Measurements from ENCODE around the gene CST9.
A peak's percentile ranks its signal among the peaks of the same experiment; 100 is the strongest.
"Not testable (repeated sequence)": the region's sequence is repeated elsewhere in the genome, so short reads cannot be mapped to it uniquely, and the experiment has no call there.

Gene CST9

GRCh38 chr20:23622401-23622800, 16.7 kb upstream of the CST9 start:
- not testable (repeated sequence) for DNase-seq

- not testable (repeated sequence) for DNase-seq
These were observed 15.1 kb upstream of the CST9 start for GRCh38 chr20:23620670-23621386.

DNA sequence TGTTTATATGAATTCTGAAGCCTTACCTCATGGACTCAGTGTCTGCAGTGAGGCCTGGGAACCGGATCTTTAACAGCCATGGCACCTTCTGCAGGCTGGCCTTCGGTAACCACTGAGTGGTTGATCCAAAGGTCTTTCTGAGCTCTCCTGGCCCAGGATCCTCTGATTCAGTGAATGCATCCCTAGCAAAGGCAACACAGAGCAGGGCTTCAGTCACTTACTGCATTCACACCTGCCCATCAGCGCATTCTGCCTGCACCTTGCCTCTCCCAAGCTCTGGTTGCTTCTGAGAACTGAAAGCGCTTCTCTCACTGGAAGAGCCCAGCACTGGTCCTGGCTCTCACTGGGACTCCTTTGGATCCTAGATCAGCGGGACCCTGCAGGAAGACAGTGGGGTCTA, 8.4 kb upstream of the CST9 start:
- DNase-seq = no peak

GRCh38 chr20:23613676-23614075, 8.0 kb upstream of the CST9 start:
- DNase-seq = no peak

DNA sequence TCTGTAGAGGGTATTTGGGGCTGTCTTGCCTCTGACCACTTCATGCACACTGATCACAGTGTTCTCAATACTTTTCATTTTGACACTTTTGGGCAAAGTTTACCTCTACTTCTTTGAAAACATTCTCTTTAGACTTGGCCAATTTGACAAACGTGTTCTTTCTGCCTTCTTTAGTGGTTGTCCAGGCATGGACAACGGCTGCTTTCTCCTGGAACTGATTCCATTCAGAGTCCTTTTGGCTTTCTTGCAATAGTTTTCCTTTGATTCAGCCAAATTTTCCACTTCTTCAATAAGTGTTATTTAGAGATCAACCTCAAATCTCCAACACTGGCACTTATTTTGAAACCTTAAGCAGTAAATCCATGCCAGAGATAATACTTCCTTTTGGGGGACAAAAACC, 6.7 kb upstream of the CST9 start:
- no peak for DNase-seq

- no peak for DNase-seq
These were observed 3.9 kb upstream of the CST9 start for GRCh38 chr20:23609486-23610109.

- no peak for DNase-seq
These were observed 2.6 kb upstream of the CST9 start for GRCh38 chr20:23608251-23608846.

- DNase-seq = no peak
These were observed 2.0 kb upstream of the CST9 start for GRCh38 chr20:23607497-23608245.

- peak; percentile 82 for DNase-seq
These were observed 934 bp upstream of the CST9 start for GRCh38 chr20:23606652-23607049.

GRCh38 chr20:23604306-23604705, 1.4 kb downstream of the CST9 start:
- no peak for DNase-seq

- no peak for DNase-seq
These were observed 2.4 kb downstream of the CST9 start for GRCh38 chr20:23603321-23603720.

- DNase-seq = no peak
These were observed 3.0 kb downstream of the CST9 start for GRCh38 chr20:23602699-23603098.

- DNase-seq = no peak
These were observed 3.5 kb downstream of the CST9 start for GRCh38 chr20:23602241-23602640.

- DNase-seq = no peak
These were observed 4.0 kb downstream of the CST9 start for GRCh38 chr20:23601715-23602114.

DNA sequence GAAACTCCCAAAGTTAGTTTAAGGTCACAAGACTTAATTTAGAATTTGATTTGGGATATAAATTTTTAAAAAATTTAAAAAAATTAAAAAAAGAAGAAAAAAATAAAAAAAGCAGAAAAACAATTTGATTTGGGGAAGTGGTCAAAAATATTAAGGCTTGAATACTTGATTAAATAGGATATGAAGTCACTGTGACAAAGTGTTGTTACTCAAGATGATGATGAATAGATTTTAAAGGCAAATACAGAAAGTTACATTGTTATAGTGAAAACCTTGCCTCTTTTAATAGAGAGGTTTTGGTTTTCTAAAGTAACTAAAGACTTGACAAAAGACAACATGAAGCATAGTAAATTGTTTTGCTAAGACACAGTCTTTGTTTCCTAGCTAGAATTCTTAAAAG, 7.2 kb downstream of the CST9 start:
- DNase-seq = no peak

GRCh38 chr20:23596579-23597250, 9.0 kb downstream of the CST9 start:
- DNase-seq = no peak

DNA sequence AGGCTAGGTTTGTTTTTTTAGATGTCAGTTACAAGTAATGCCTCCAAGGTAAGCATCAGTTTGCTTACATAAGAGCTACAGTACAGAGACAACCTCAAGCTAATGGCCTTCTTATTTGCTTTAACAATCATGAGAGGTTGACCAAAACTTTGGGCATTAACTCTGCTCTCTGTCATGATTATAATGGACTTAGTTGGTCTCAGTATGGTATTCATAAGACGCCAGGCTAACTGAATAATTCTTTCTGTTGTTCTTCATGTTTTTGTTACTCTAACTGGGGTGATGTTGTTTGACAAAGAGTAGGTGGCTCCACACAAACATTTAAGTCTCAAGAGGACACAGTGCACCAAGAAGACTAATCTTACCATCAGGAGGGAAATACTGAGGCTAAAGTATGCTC, 9.8 kb downstream of the CST9 start:
- DNase-seq = no peak

GRCh38 chr20:23588434-23589403, 17.0 kb downstream of the CST9 start:
- no peak for DNase-seq

- no peak for DNase-seq
These were observed 18.1 kb downstream of the CST9 start for GRCh38 chr20:23587631-23588030.

DNA sequence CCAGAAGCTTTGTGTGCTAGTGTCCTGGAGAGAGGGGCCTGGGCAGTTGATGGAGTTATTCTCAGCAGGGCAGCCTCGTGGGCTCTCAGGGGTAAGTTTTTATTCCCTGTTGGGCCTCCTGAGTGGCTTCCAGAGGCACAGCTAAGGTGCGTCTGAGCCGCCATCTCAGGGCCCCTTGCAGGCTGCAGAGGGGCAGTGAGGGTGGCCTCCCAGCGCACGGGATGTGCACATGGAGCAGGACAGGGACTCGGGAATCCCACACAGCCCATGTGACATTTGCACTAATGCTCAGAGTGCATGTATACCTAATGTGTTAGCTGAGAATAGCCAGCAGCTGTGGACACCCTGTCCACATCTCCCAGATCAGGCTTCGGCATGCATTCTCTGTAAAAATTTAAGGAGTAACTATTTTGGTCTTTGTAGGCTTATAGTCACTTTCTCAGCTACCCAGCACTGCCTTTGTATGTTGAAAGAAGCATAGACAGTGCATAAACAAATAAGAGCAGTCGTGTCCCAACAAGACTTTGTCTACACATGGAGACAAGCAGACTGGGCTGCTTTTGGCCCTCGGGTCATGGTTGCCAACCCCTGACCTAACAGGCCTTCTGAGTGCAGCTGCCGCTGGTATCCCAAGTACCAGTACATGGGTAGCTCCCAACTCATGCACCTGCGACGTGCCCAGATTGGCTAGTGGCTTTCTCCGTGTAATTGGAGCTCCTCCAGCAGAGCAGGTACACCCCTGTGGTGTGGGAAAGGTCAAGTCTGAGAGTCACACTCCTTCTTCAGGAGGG, 18.8 kb downstream of the CST9 start:
- DNase-seq = no peak

All from stimulated activated CD4-positive, alpha-beta T cell treated with anti-CD3 and anti-CD28 coated beads, Interleukin-15, amount 100 ng/mL, for 24 hours (primary cell).